Measurements from ENCODE around the gene ADGRL4. TPM values are rescaled to one million over a fixed set of nuclear protein-coding genes. Genes with fewer than 3 reads are reported as not detected.

ADGRL4 gene
- total RNA-seq, 1 experiment from 2014 or later = 0.63 TPM

DNA sequence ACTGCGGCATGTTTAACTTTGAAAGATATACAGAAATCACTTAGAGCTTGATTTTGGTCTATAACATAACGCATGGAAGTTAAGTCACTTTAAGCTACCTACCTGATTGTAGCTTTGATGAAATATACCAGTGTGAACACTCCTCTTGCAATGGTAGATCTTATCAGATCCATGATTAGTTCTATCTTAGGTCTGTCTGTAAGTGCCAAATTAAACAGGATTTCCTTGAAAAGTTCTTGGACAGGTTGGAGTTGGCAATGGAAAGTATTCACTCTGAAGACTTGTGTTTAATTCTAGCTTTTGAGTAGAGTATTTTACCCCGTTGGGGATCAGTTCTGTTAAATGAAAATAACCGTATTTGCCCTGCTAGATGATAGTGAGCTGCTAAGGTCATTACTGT, 4.1 kb upstream of the ADGRL4 start:
- H3K9me3 Mint-ChIP-seq = no peaks in the 10 kb centered on the region
- no peak overlapping the region for H3T11ph ChIP-seq (ENCODE audit: low read length)
- H2BK15ac ChIP-seq (ENCODE audit: low read depth, low read length) = no peak overlapping the region
- H4K8ac ChIP-seq (replicated peaks; ENCODE audit: insufficient read length, low read depth, low read length) = no peak overlapping the region
- H2AK5ac ChIP-seq (ENCODE audit: insufficient read length, low read length) = no peak overlapping the region
- H3K23ac ChIP-seq (ENCODE audit: insufficient read length, low read depth, low read length) = no peak overlapping the region
- H3K79me2 ChIP-seq (ENCODE audit: insufficient read depth, low read length) = no peaks in the 10 kb centered on the region
- no peak for TF ChIP-seq CTCF (conservative IDR thresholded peaks at IDR 0.05)
- no peak overlapping the region for H3K14ac ChIP-seq (ENCODE audit: insufficient read depth, low read length)
- no peak for DNase-seq
- H3K4me1 ChIP-seq (ENCODE audit: insufficient read depth, low read length) = no peaks in the 10 kb centered on the region
- WGBS (ENCODE audit: extremely low coverage, insufficient read length, low lambda C conversion rate) = no CpG with 5 or more reads among the region's 4 CpGs
- no peak overlapping the region for H2BK20ac ChIP-seq (ENCODE audit: low read depth, low read length, poor library complexity, severe bottlenecking)
- no peaks in the 10 kb centered on the region for H3K27me3 ChIP-seq (ENCODE audit: insufficient read depth, low read length)
- H3K23me2 ChIP-seq (ENCODE audit: insufficient read length, low read depth, low read length, poor library complexity, severe bottlenecking) = peaks cover 5% of the 10 kb centered on the region
- H2BK120ac ChIP-seq (ENCODE audit: low read depth, low read length, poor library complexity, severe bottlenecking) = no peak overlapping the region
- H2BK5ac ChIP-seq (ENCODE audit: insufficient read length, low read length) = no peak overlapping the region
- H3K27me3 Mint-ChIP-seq (ENCODE audit: low read depth) = peaks cover 2% of the 10 kb centered on the region; the same call in 1 of the 2 replicates
- H4K91ac ChIP-seq (ENCODE audit: insufficient read length, low read depth, low read length) = no peak overlapping the region
- no peak overlapping the region for H3K56ac ChIP-seq (ENCODE audit: insufficient read length, low read depth, low read length)
- H3K9ac ChIP-seq (ENCODE audit: extremely low read depth, insufficient read length, low read length) = no peak overlapping the region
- H2AFZ ChIP-seq (ENCODE audit: low read length) = no peak overlapping the region
- H3K4me3 Mint-ChIP-seq = no peak overlapping the region
- H2BK12ac ChIP-seq (ENCODE audit: insufficient read length, low read depth, low read length) = no peak overlapping the region
- H3K4me2 ChIP-seq (ENCODE audit: insufficient read depth, insufficient read length, low read length) = no peak overlapping the region
- H3K27ac Mint-ChIP-seq = no peak overlapping the region
- H3K9me3 ChIP-seq (ENCODE audit: control insufficient read depth, low read depth, low read length) = no peaks in the 10 kb centered on the region
- no peaks in the 10 kb centered on the region for H3K36me3 Mint-ChIP-seq (ENCODE audit: insufficient read depth in 1 of 3, low read depth in 3 of 3)
- H3K4me1 Mint-ChIP-seq = peaks cover 11 to 12% of the 10 kb centered on the region in 2 experiments
- H3K18ac ChIP-seq (ENCODE audit: insufficient read length, low read depth, low read length) = no peak overlapping the region
- no peak overlapping the region for H3K4ac ChIP-seq (ENCODE audit: low read depth, low read length)
- no peaks in the 10 kb centered on the region for H3K79me1 ChIP-seq (ENCODE audit: insufficient read depth, low read depth, low read length, poor library complexity, severe bottlenecking)
- no peak overlapping the region for H4K5ac ChIP-seq (ENCODE audit: insufficient read length, low read depth, low read length)
- no peaks in the 10 kb centered on the region for H4K20me1 ChIP-seq (ENCODE audit: control insufficient read depth, insufficient read depth, insufficient read length)
- no peak overlapping the region for H3K27ac ChIP-seq (ENCODE audit: insufficient read length, low read depth, low read length)
